ENCODE results near the gene RNF123.
"Not testable (repeated sequence)": the region's sequence is repeated elsewhere in the genome, so short reads cannot be mapped to it uniquely, and the experiment has no call there.

Gene RNF123

DNA sequence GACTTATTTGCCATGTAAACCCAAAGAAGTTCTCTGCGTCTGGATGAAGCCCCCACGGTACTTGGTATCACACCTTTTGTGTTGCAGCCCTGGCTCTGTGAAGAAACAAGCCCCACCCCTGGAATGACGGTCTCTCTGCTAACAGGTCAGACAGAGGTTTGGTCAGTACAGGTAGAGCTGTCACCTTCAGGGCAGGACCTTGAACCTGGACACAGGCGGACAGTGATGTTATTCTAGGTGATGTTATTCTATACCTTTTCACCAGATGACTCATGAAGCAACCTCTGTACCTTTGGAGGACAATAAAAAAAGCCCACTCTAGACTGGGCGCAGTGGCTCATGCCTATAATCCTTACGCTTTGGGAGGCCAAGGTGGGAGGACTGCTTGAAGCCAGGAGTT lies 45.4 kb downstream of the RNF123 start:
- in situ Hi-C loops (cut with MboI; ENCODE audit: low sequenced_read_pairs): no loop called here

DNA sequence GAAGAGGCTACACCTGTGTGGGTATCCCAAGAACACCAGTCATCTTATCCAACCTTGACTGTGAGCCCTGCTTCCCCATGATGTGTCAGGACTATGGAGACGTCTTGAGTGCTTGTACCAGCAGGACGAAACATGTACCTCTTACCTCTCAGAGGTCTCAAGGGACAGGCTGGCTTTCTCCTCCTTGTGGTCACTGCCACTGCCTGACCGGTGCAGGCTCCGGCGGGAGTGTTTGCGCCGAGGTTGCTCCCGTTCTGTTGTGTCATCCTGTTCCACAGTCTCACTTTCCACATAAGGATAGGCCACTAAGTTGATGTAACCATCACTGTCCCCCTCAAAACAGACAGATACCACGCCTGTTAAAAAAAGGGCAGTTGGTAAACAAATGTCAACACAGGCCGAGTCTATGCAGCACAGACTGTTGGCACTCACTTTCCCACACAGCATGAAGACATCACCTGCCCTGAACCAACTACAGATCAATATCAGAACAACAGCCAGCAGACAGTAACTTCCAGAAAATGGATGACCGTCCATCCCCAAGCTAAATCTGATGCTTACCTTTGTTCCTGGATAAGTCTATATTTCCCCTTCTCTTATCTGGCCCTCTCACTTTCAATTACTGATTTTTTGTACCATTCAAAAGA lies 48.8 kb downstream of the RNF123 start:
- in situ Hi-C loops (cut with MboI; ENCODE audit: low sequenced_read_pairs): no loop called here

DNA sequence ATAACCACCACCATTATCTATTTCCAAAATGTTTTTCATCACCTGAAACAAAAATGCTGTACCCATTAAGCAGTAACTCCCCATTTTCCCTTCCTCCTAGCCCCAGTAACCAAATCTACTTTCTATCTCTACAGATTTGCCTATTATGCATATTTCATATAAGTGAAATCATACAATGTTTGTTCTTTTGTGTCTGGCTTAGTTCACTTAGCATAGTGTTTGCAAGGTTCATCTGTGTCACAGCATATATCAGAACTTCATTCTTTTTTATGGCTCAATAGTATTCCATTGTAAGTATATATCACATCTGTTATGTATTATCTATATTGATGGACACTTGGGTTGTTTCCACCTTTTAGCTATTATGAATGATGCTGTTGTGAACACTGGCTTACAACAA lies 51.1 kb downstream of the RNF123 start:
- in situ Hi-C loops (cut with MboI; ENCODE audit: low sequenced_read_pairs): no loop called here

DNA sequence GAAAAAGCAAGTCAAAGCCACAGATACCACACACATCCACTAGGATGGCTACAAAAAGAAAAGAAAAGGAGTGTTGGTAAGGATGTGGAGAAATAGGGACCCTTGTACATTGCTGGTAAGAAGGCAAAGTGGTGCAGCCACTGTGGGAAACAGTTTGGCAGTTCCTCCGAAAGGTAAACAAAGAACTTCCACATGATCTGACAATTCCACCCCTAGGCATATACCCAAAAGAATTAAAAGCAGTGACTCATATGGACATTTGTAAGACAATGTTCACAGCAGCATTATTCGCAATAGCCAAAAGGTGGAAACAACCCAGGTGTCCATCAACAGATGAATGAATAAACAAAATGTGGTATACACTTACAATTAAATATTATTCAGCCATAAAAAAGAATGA lies 56.6 kb downstream of the RNF123 start:
- in situ Hi-C loops (cut with MboI; ENCODE audit: low sequenced_read_pairs): no loop called here

DNA sequence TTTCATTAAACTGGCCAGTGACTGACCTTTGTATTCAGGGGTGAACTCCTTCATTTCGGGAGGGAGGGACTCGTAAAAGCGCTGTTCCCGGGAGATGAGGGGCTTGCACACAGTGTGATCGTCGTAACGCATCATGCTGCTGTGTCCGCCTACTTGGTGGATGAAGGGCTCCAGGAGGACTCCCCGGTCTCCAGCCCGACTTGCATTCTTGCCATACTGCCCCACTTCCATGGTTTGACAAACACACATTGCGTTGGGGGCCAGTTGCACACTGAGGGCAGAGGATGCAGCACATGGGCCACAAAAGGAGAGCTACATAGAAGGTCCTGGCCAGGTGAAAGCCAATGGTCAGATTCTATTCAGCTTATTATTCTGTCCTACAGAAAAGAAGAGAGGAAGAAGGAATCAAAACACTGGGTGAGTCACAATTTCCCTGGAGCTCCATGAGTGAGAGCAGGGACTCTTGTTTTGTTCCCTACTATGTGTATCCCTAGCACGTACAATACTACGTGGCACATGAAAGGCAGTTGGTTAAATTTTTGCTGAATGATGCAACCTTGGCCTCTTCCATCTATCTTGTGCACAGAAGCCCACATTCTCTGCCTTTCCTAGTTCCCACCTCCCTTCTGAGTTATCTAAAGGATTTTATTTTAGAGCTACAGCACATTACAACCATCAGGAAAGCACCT lies 58.6 kb downstream of the RNF123 start:
- in situ Hi-C loops (cut with MboI; ENCODE audit: low sequenced_read_pairs): no loop called here

DNA sequence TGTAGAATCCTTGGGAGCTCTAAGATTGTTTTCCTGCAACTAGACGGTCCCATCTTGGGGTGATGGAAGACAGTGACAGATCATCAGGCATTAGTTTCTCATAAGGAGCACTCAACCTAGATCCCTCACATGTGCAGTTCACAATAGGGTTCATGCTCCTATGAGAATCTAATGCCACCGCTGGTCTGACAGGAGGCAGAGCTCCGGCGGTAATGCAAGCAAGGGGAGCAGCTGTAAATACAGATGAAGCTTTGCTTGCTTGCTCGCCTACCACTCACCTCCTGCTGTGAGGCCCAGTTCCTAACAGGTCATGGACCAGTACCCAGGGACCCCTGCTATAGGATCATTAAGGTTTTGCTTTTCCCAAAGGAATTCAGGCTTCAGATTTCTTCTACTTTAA lies 59.5 kb downstream of the RNF123 start:
- in situ Hi-C loops (cut with MboI; ENCODE audit: low sequenced_read_pairs): not testable (repeated sequence)

DNA sequence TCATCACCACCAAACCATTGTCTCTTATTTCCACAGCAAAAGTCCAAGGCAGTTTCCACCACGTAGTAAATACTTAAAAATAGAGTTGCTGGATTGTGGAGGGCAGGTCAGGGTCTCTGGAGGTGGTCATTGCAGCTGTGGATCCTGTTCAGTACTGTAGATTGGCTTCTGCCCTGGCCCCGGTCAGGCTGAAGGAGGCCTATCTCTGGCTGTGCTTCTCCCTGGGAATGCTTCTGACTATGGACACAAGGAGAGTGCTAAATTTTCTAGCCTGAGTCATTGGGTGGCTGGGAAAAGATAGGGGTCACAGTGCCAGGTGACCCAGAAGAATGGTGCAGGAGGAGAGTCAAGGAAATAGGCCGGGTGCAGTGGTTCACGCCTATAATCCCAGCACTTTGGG lies 60.7 kb downstream of the RNF123 start:
- in situ Hi-C loops (cut with MboI; ENCODE audit: low sequenced_read_pairs): no loop called here

DNA sequence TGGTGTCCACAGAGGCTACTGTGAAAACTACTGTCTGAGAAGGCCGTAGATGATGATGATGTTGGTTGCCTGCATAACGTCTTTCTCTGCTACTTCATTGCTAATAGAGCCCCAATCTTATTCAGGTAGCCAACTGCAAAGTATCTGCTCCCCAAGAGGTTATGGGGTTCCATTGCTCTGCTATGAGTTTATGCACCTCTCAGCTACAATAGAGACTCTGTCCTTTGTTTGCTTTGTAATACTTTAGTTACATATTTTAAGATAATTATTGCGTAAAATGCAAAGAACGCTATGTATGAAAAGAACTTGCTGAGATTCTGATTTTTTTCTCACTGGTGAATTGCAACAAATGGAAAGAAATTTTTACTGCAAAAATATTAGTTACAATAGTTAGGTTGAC lies 62.1 kb downstream of the RNF123 start:
- in situ Hi-C loops (cut with MboI; ENCODE audit: low sequenced_read_pairs): no loop called here

DNA sequence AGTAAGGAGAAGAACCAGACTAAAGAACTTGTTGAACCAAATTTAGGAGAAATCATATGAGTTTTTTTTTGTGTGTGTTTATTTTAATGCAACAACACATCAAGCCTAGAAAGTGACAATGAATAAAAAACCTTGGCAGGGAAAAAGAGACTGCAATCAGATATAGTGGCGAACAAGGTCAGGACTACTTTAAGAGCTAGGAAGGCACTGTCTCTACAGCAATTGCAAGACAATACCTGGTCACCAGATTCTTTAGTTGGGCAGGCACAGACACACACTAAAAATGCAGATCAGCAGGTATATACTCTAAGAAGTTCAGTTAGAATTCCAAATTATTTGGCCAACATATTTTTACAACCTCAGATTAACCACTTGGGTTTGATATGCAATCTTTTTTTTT lies 65.2 kb downstream of the RNF123 start:
- in situ Hi-C loops (cut with MboI; ENCODE audit: low sequenced_read_pairs): no loop called here

DNA sequence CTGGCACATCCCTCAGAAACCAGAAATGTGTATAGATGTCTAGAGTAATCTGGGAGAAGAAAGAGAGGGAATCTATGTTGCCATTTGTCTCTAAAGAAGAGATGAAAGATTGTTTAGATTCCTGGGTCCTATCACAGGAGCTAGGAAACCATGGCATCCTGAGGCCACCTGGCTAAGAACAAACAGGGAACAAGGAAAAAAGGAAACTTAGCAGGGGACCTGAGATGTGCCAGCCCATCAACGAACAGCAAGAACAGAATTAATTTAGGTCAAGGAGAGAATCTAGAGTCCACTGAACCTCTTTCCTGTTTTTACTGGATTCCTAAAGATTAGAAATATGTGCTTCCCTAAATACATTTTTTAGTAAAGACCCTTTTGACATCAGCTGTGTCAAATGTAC lies 66.7 kb downstream of the RNF123 start:
- in situ Hi-C loops (cut with MboI; ENCODE audit: low sequenced_read_pairs): no loop called here

DNA sequence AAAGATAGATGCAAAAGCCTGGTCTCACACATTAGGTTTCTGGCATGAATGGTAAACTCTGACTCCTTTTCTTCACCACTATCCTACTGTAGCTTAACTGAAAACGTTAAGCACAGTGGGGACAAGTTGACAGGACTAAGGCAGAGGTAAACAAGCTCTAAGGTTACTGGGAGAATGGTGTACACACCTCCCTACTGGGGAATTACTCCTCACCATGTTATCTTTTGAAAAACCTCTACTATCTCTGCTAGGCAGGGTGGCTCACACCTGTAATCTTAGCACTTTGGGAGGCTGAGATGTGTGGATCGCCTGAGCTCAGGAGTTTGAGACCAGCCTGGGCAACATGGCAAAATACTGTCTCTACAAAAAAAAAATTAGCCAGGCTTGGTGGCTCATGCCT lies 67.8 kb downstream of the RNF123 start:
- in situ Hi-C loops (cut with MboI; ENCODE audit: low sequenced_read_pairs): no loop called here

DNA sequence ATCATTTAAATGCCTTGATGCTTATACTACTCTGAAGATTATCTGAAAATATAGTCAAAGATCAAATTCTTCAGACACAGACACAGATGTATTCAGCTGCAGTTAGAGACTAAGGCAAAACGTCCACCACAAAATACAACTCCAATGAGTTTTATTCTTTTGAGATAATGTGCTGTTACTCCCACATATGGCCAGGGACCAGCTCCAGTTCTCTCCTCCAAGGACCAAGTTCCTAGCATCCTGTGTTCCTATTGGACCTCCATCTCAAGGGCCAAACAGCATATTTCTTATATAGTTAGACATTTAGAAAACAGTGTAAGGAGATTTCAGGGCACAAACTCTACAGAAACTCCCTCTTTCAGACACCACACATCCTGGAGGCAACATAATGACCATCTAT lies 69.9 kb downstream of the RNF123 start:
- in situ Hi-C loops (cut with MboI; ENCODE audit: low sequenced_read_pairs): no loop called here

DNA sequence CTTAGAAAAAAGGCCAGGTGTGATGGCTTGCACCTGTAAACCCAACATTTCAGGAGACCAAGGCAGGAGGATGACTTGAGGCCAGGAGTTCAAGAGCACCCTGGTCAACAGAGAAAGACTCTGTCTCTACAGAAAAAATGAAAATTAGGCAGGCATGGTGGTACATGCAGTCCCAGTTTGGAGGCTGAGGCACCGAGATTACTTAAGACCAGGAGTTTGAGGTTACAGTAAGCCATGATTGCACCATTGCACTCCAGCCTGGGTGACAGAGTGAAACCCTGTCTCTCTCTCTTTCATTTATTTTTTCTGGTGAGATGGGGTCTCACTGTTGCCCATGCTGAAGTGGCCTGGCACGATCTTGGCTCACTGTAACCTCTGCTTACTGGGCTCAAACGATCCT lies 72.3 kb downstream of the RNF123 start:
- in situ Hi-C loops (cut with MboI; ENCODE audit: low sequenced_read_pairs): no loop called here

DNA sequence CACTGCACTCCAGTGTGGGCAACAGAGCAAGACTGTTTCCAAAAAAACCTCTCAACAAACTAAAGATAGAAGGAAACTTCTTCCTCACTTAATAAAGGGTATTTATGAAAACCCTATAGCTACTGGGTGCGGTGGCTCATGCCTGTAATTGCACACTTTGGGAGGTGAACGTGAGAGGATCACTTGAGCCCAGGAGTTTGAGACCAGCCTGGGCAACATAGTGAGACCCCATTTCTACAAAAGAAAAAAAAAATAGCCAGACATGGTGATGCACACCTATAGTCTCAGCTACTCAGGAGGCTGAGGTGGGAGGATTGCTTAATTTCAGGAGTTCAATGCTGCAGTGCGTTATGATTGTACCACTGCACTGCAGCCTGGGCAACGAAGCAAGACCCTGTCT lies 74.6 kb downstream of the RNF123 start:
- in situ Hi-C loops (cut with MboI; ENCODE audit: low sequenced_read_pairs): no loop called here

DNA sequence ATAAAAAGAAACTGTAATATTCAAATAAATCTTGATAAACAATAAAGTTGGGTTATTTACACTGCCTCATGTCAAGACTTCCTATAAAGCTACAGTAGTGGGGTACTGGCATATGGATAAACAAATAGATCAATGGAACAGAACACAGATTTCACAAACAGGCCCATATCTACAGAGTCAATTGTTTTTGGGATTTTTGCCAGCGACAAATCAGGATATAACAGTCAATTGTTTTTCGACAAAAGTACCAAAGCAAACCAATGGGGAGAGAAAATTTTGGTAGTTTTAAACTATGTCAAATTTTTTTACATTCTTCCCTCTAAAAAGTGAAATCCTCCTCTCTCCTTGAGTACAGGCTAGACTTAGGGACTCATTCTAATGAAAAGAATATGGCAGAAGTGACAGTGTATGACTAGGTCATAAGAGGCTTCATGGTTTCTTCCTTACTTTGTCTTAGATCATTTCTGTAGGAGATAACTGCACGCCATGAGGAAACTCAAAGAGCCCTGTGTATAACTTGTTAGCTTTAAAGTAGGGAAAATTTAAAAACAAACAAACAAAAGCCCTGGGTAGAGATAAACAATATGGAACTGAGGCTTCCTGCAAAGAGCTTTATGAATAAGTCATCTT lies 80.0 kb downstream of the RNF123 start:
- in situ Hi-C loops (cut with MboI; ENCODE audit: low sequenced_read_pairs): no loop called here

DNA sequence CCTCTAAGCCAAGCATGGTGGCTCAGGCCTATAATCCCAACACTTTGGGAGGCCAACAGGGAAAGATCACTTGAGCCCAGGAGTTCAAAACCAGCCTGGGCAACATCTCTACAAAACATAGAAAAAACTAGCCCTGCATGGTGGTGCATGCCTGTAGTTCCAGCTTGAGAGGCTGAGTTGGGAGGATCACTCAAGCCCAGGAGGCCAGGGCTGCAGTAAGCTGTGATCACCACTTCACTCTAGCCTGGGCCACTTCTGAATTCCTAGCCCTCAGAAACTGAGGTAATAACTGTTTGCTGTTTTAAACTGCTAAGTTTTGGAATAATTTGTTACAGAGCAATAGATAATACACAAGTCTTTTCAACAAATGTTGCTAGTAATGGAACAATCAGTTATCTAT lies 80.6 kb downstream of the RNF123 start:
- in situ Hi-C loops (cut with MboI; ENCODE audit: low sequenced_read_pairs): no loop called here

All from hTERT RPE-1 (cell line).